GM23338 (cell line): ENCODE results near the gene NIM1K. TPM values are rescaled to one million over a fixed set of nuclear protein-coding genes. Genes with fewer than 3 reads are reported as not detected.

Experiments
- ATAC-seq: fragments of 200-7000 bp; cut with Tn5 transposase; 3 replicates; pipeline ENCODE4 v1.9.1; 2020
- DNase-seq: peaks from one replicate; pipeline ENCODE4 v3.0.0-alpha.2; 2015; ENCODE audit warnings: low spot score
- H2AFZ ChIP-seq: fragments of 200-600 bp; sonication (generic); 2 replicates; pipeline ENCODE4 v1.8.0; 2016; ENCODE audit warnings: antibody characterized with exemption, mild to moderate bottlenecking, moderate library complexity
- H3F3A ChIP-seq: fragments of 200-600 bp; sonication (generic); replicated peaks from 2 replicates; pipeline ENCODE4 v1.8.0; 2017; ENCODE audit warnings: antibody characterized with exemption, mixed run types, low read depth
- H3K27ac ChIP-seq: fragments of 200-600 bp; sonication (generic); 2 replicates; pipeline ENCODE4 v1.6.1; 2016; ENCODE audit warnings: low read depth
- H3K27me3 ChIP-seq: fragments of 200-600 bp; sonication (generic); 2 replicates; pipeline ENCODE4 v1.8.0; 2016; ENCODE audit warnings: mild to moderate bottlenecking, mixed run types, moderate library complexity; ENCODE audit not compliant: insufficient read depth
- H3K36me3 ChIP-seq: fragments of 200-600 bp; sonication (generic); 2 replicates; pipeline ENCODE4 v1.8.0; 2016; ENCODE audit warnings: mild to moderate bottlenecking; ENCODE audit not compliant: insufficient read depth
- H3K4me1 ChIP-seq: fragments of 200-600 bp; sonication (generic); 2 replicates; pipeline ENCODE4 v1.8.0; 2016; ENCODE audit warnings: mild to moderate bottlenecking, moderate library complexity; ENCODE audit not compliant: insufficient read depth
- H3K4me2 ChIP-seq: fragments of 200-600 bp; sonication (generic); 2 replicates; pipeline ENCODE4 v1.7.1; 2017; ENCODE audit warnings: mixed run types
- H3K4me3 ChIP-seq: fragments of 200-600 bp; sonication (generic); 2 replicates; pipeline ENCODE4 v1.6.1; 2016; ENCODE audit warnings: mixed run types
- H3K79me2 ChIP-seq: fragments of 200-600 bp; sonication (generic); replicated peaks from 2 replicates; pipeline ENCODE4 v1.8.0; 2017; ENCODE audit warnings: mild to moderate bottlenecking; ENCODE audit not compliant: insufficient read depth
- H3K9me2 ChIP-seq: fragments of 200-600 bp; sonication (generic); 2 replicates; pipeline ENCODE4 v1.8.0; 2017; ENCODE audit not compliant: insufficient read depth
- H4K20me1 ChIP-seq: fragments of 200-600 bp; sonication (generic); replicated peaks from 2 replicates; pipeline ENCODE4 v1.8.0; 2017; ENCODE audit warnings: mild to moderate bottlenecking; ENCODE audit not compliant: insufficient read depth
- H3K27ac Mint-ChIP-seq: 2 replicates; pipeline ENCODE4 v1.8.0; 2020; ENCODE audit warnings: inconsistent platforms, mild to moderate bottlenecking, moderate library complexity, mixed read lengths
- H3K27me3 Mint-ChIP-seq: 3 replicates; pipeline ENCODE4 v1.8.0; 2022; ENCODE audit warnings: low read depth, mild to moderate bottlenecking, moderate library complexity, mixed read lengths, inconsistent platforms; ENCODE audit not compliant: insufficient read depth, poor library complexity
- H3K36me3 Mint-ChIP-seq: 3 replicates; pipeline ENCODE4 v1.8.0; 2021; ENCODE audit warnings: low read depth, mild to moderate bottlenecking, inconsistent platforms, moderate library complexity, mixed read lengths
- H3K4me1 Mint-ChIP-seq: 3 replicates; pipeline ENCODE4 v1.8.0; 2020; ENCODE audit warnings: mild to moderate bottlenecking, inconsistent platforms, mixed read lengths
- H3K4me3 Mint-ChIP-seq: 3 replicates; pipeline ENCODE4 v1.8.0; 2021; ENCODE audit warnings: moderate library complexity, mild to moderate bottlenecking, inconsistent platforms, mixed read lengths
- H3K9me3 Mint-ChIP-seq: 3 replicates; pipeline ENCODE4 v1.8.0; 2020; ENCODE audit warnings: moderate library complexity, mild to moderate bottlenecking, inconsistent platforms, mixed read lengths
- CREB1 ChIP-seq: fragments of 250-450 bp; sonication (Bioruptor Pico); IDR thresholded peaks from 2 replicates; pipeline ENCODE4 v1.5.0; 2020; ENCODE audit warnings: low read depth, mild to moderate bottlenecking, moderate library complexity
- CTCF ChIP-seq, 2 experiments: fragments of 200-600 bp in 1 of 2; sonication (generic) in 1 of 2; conservative IDR thresholded peaks; 2 replicates each; pipeline versions ENCODE4 v1.5.1 to v1.6.1; 2016 to 2017; ENCODE audit warnings: antibody characterized with exemption in 2 of 2, low read depth in 2 of 2, mild to moderate bottlenecking in 2 of 2, moderate library complexity in 1 of 2
- ETS1 ChIP-seq: IDR thresholded peaks from 2 replicates; pipeline ENCODE4 v1.6.1; 2016; ENCODE audit warnings: antibody characterized with exemption
- EZH2 ChIP-seq: fragments of 200-600 bp; sonication (generic); IDR thresholded peaks from one replicate; pipeline ENCODE4 v1.8.0; 2017; ENCODE audit warnings: antibody characterized with exemption, mild to moderate bottlenecking, low read depth; ENCODE audit not compliant: unreplicated experiment
- EZH2phosphoT487 ChIP-seq: fragments of 200-600 bp; sonication (generic); IDR thresholded peaks from one replicate; pipeline ENCODE4 v1.8.1; 2018; ENCODE audit warnings: antibody characterized with exemption; ENCODE audit not compliant: unreplicated experiment
- JUNB ChIP-seq: IDR thresholded peaks from one replicate; pipeline ENCODE4 v1.6.1; 2016; ENCODE audit warnings: antibody characterized with exemption; ENCODE audit not compliant: unreplicated experiment
- NANOG ChIP-seq: IDR thresholded peaks from 2 replicates; pipeline ENCODE4 v1.6.1; 2016; ENCODE audit warnings: antibody characterized with exemption, borderline replicate concordance
- POLR2AphosphoS5 ChIP-seq: IDR thresholded peaks from 2 replicates; pipeline ENCODE4 v1.6.1; 2016; ENCODE audit warnings: antibody characterized with exemption, low read depth
- REST ChIP-seq: IDR thresholded peaks from one replicate; pipeline ENCODE4 v1.6.1; 2018; ENCODE audit warnings: antibody characterized with exemption; ENCODE audit not compliant: unreplicated experiment
- STAT1 ChIP-seq: IDR thresholded peaks from one replicate; pipeline ENCODE4 v1.6.1; 2016; ENCODE audit warnings: antibody characterized with exemption; ENCODE audit not compliant: unreplicated experiment
- ZNF114 ChIP-seq: fragments of 250-450 bp; sonication (Bioruptor Pico); IDR thresholded peaks from 2 replicates; pipeline ENCODE4 v1.5.0; 2020; ENCODE audit warnings: mild to moderate bottlenecking, moderate library complexity
- ZNF331 ChIP-seq: fragments of 250-450 bp; sonication (Bioruptor Pico); IDR thresholded peaks from 2 replicates; pipeline ENCODE4 v1.5.0; 2020; ENCODE audit warnings: low read depth, mild to moderate bottlenecking, moderate library complexity
- ZNF462 ChIP-seq: fragments of 250-450 bp; sonication (Bioruptor Pico); IDR thresholded peaks from 2 replicates; pipeline ENCODE4 v1.5.0; 2020; ENCODE audit warnings: mild to moderate bottlenecking, moderate library complexity
- polyA plus RNA-seq: library from polyadenylated mRNA; unstranded; fragments of >200 nt; fragmentation: Nextera tagmentation; extraction: Ambion mirVana; gene quantifications from 2 replicates; pipeline ENCODE4 v1.2.1, GENCODE V29; 2016
- total RNA-seq: library from RNA; depleted of rRNA; stranded (reverse); fragments of >200 nt; shearing (Covaris generic); gene quantifications from 2 replicates; pipeline ENCODE4 v1.2.3, GENCODE V29; 2014

Gene NIM1K
- total and polyA plus RNA-seq, 2 experiments from 2014 or later: not detected

- ATAC-seq: no peak
- no peaks in the 10 kb centered on the region for H4K20me1 ChIP-seq
- H3K4me1 Mint-ChIP-seq: no peaks in the 10 kb centered on the region; the same call in 2 of the 3 replicates
- no peak overlapping the region for H3K27ac ChIP-seq
- no peaks in the 10 kb centered on the region for H3K36me3 Mint-ChIP-seq
- 0 out of 2 replicates have a peak, but pooled peaks cover 4% of the 10 kb centered on the region for H3K4me1 ChIP-seq
- no peaks in the 10 kb centered on the region for H3K36me3 ChIP-seq
- no peaks in the 10 kb centered on the region for H3K79me2 ChIP-seq
- H3K4me3 Mint-ChIP-seq: no peak overlapping the region
- H3K9me3 Mint-ChIP-seq: no peaks in the 10 kb centered on the region
- no peak overlapping the region for H3K4me3 ChIP-seq
- H3K9me2 ChIP-seq: peaks cover 3% of the 10 kb centered on the region; the same call in 1 of the 2 replicates
- no peak for TF ChIP-seq EZH2phosphoT487
- no peak for TF ChIP-seq CREB1
- no peak for TF ChIP-seq ETS1
- TF ChIP-seq NANOG: no peak
- TF ChIP-seq EZH2: no peak
- TF ChIP-seq ZNF114: no peak
- TF ChIP-seq STAT1: no peak
- TF ChIP-seq CTCF (conservative IDR thresholded peaks at IDR 0.05; ENCODE audit: low read depth in 2 of 2): no peak
- TF ChIP-seq JUNB: no peak
- no peak for TF ChIP-seq ZNF331 (CRISPR knock-in tag)
- no peak for TF ChIP-seq REST
- TF ChIP-seq POLR2AphosphoS5: no peak
- TF ChIP-seq ZNF462 (CRISPR knock-in tag): no peak
- H3K27me3 Mint-ChIP-seq: no peaks in the 10 kb centered on the region
- no peak overlapping the region for H2AFZ ChIP-seq
- no peak for DNase-seq
- H3F3A ChIP-seq: no peaks in the 10 kb centered on the region
- no peak overlapping the region for H3K4me2 ChIP-seq
- H3K27me3 ChIP-seq: no peaks in the 10 kb centered on the region
- H3K27ac Mint-ChIP-seq: no peak overlapping the region
Observed at GRCh38 chr5:43244823-43245565, 53.0 kb downstream of the NIM1K start.
